ENCODE results near the gene SH3BGRL2. TPM values are rescaled to one million over a fixed set of nuclear protein-coding genes. Genes with fewer than 3 reads are reported as not detected.

Gene SH3BGRL2
- total RNA-seq, 1 experiment from 2014 or later, result 5.2 TPM

DNA sequence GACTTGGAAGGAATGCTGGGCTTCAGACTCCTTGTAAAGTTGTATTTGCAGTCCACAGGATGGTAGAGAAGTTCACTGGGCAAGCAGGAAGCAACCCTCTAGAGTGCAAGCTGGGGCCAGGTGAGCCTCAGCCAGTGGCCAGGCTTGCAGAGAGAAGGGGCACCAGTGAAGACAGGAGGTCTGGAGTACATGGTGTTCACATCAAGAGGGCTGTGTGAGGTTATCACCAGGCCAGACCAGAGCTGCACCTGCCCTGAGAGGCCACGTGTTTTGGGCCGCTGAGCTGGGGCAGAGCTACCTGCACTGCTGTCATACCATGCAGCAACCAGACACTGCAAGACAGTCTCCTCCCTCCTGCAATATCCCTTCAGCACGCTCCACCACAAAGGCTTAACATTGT lies 79.0 kb downstream of the SH3BGRL2 start:
- H3K27ac ChIP-seq (ENCODE audit: low read depth, low read length), result no peak overlapping the region
- H3K79me2 ChIP-seq (ENCODE audit: insufficient read depth, low read length), result no peaks in the 10 kb centered on the region
- H3K9me3 ChIP-seq (ENCODE audit: control insufficient read depth in 1 of 2, insufficient read depth in 1 of 2, low read depth in 1 of 2, low read length in 2 of 2), result no peaks in the 10 kb centered on the region
- H3K4me3 ChIP-seq (replicated peaks in 1 of 2; ENCODE audit: low read depth in 1 of 2, low read length in 2 of 2), result no peak overlapping the region
- H4K20me1 ChIP-seq (ENCODE audit: insufficient read depth), result no peaks in the 10 kb centered on the region
- H2AFZ ChIP-seq (ENCODE audit: low read depth, low read length, poor library complexity, severe bottlenecking), result no peak overlapping the region
- H3K9ac ChIP-seq (ENCODE audit: low read length), result no peak overlapping the region
- TF ChIP-seq, protein P1, sequence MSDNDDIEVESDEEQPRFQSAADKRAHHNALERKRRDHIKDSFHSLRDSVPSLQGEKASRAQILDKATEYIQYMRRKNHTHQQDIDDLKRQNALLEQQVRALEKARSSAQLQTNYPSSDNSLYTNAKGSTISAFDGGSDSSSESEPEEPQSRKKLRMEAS (IDR thresholded peaks at IDR 0.05), result no peak
- TF ChIP-seq, protein P2, sequence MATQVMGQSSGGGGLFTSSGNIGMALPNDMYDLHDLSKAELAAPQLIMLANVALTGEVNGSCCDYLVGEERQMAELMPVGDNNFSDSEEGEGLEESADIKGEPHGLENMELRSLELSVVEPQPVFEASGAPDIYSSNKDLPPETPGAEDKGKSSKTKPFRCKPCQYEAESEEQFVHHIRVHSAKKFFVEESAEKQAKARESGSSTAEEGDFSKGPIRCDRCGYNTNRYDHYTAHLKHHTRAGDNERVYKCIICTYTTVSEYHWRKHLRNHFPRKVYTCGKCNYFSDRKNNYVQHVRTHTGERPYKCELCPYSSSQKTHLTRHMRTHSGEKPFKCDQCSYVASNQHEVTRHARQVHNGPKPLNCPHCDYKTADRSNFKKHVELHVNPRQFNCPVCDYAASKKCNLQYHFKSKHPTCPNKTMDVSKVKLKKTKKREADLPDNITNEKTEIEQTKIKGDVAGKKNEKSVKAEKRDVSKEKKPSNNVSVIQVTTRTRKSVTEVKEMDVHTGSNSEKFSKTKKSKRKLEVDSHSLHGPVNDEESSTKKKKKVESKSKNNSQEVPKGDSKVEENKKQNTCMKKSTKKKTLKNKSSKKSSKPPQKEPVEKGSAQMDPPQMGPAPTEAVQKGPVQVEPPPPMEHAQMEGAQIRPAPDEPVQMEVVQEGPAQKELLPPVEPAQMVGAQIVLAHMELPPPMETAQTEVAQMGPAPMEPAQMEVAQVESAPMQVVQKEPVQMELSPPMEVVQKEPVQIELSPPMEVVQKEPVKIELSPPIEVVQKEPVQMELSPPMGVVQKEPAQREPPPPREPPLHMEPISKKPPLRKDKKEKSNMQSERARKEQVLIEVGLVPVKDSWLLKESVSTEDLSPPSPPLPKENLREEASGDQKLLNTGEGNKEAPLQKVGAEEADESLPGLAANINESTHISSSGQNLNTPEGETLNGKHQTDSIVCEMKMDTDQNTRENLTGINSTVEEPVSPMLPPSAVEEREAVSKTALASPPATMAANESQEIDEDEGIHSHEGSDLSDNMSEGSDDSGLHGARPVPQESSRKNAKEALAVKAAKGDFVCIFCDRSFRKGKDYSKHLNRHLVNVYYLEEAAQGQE (IDR thresholded peaks at IDR 0.05; ENCODE audit: low read depth), result no peak
- TF ChIP-seq ELF1 (IDR thresholded peaks at IDR 0.05; ENCODE audit: borderline replicate concordance, low read depth) (no peak), CBX3 (IDR thresholded peaks at IDR 0.05; ENCODE audit: low read depth) (no peak), SIN3A (IDR thresholded peaks at IDR 0.05; ENCODE audit: low read depth) (no peak), TCF7L2 (IDR thresholded peaks at IDR 0.05; ENCODE audit: borderline replicate concordance, extremely low read depth, insufficient read depth, insufficient read length) (no peak), ZFX (IDR thresholded peaks at IDR 0.05) (no peak), SRF (IDR thresholded peaks at IDR 0.05; ENCODE audit: low read depth) (no peak), EGR1 (IDR thresholded peaks at IDR 0.05; ENCODE audit: low read depth) (no peak), ZNF274 (IDR thresholded peaks at IDR 0.05; ENCODE audit: low read depth, low read length) (no peak), YY1 (IDR thresholded peaks at IDR 0.05; ENCODE audit: extremely low read depth, insufficient replicate concordance, low read depth, low read length) (no peak), EZH2phosphoT487 (IDR thresholded peaks at IDR 0.05; ENCODE audit: borderline replicate concordance) (no peak), JUND (IDR thresholded peaks at IDR 0.05) (no peak)
- TF ChIP-seq, protein P3, sequence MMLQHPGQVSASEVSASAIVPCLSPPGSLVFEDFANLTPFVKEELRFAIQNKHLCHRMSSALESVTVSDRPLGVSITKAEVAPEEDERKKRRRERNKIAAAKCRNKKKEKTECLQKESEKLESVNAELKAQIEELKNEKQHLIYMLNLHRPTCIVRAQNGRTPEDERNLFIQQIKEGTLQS (IDR thresholded peaks at IDR 0.05), result no peak
- TF ChIP-seq, protein P4, sequence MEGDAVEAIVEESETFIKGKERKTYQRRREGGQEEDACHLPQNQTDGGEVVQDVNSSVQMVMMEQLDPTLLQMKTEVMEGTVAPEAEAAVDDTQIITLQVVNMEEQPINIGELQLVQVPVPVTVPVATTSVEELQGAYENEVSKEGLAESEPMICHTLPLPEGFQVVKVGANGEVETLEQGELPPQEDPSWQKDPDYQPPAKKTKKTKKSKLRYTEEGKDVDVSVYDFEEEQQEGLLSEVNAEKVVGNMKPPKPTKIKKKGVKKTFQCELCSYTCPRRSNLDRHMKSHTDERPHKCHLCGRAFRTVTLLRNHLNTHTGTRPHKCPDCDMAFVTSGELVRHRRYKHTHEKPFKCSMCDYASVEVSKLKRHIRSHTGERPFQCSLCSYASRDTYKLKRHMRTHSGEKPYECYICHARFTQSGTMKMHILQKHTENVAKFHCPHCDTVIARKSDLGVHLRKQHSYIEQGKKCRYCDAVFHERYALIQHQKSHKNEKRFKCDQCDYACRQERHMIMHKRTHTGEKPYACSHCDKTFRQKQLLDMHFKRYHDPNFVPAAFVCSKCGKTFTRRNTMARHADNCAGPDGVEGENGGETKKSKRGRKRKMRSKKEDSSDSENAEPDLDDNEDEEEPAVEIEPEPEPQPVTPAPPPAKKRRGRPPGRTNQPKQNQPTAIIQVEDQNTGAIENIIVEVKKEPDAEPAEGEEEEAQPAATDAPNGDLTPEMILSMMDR (IDR thresholded peaks at IDR 0.05 in 2 of 3, conservative IDR thresholded peaks at IDR 0.05 in 1 of 3; ENCODE audit: borderline replicate concordance in 1 of 3, insufficient read depth in 1 of 3, low read depth in 2 of 3, low read length in 2 of 3), result no peak
- BruUV-seq (replicated peaks), result no TSS peak
- ChIA-PET CTCF (no interaction called here), RAD21 (ENCODE audit: low non-redundant PET in 1 of 2, low total read pairs in 2 of 2, uncharacterized antibody in 2 of 2, unreplicated experiment in 2 of 2) (no interaction called here), POLR2A (no interaction called here)
- no peaks in the 10 kb centered on the region for H3K36me3 ChIP-seq (ENCODE audit: control insufficient read depth in 1 of 2, insufficient read depth in 2 of 2, low read length in 2 of 2)
- ATAC-seq (no peak), DNase-seq (ENCODE audit: low read depth, low spot score) (no peak)
- no peak overlapping the region for H3K4me2 ChIP-seq (ENCODE audit: low read length)
- no peaks in the 10 kb centered on the region for H3K27me3 ChIP-seq (ENCODE audit: insufficient read depth, low read length)
- intact Hi-C loops (cut with micrococcal nuclease), result no loop called here
- H3K4me1 ChIP-seq (ENCODE audit: control insufficient read depth in 1 of 2, insufficient read depth in 2 of 2, low read length in 2 of 2), result no peaks in the 10 kb centered on the region
- no peaks in the 10 kb centered on the region for H3K9me2 ChIP-seq (ENCODE audit: insufficient read depth)

All from HCT116 (cell line).